Lower leg skin (tissue), 4 donors: Measurements from ENCODE around the gene RGS10. TPM values are rescaled to one million over a fixed set of nuclear protein-coding genes. Genes with fewer than 3 reads are reported as not detected.

Source experiments
- DNase-seq, 2 donors: peaks; one replicate each; pipeline ENCODE4 v3.0.0-alpha.2; 2019; ENCODE audit warnings: low spot score in 2 of 2
- H3K4me3 ChIP-seq: fragments of 200-600 bp; sonication (generic); 2 replicates; pipeline ENCODE4 v1.5.1; 2017; ENCODE audit warnings: mild to moderate bottlenecking, low read depth; ENCODE audit not compliant: poor library complexity, severe bottlenecking
- POLR2A ChIP-seq, 2 donors: fragments of 450-650 bp; IDR thresholded peaks; one replicate each; pipeline ENCODE4 v1.6.1; 2016 to 2017; ENCODE audit warnings: antibody characterized with exemption in 2 of 2, mild to moderate bottlenecking in 1 of 2, moderate library complexity in 1 of 2
- WGBS, 2 donors: methylation state at CpG; one replicate each; pipeline ENCODE4 v1.1.5; 2018; 5-methylcytosine and 5-hydroxymethylcytosine counted together
- intact Hi-C: fragments of 100-400 bp; cut with DNase I; formaldehyde crosslinking; loops from one replicate; pipeline ENCODE4 v1.15.0; 2023; ENCODE audit warnings: low total_unique reads
- total RNA-seq, 4 donors: library from RNA; depleted of rRNA; stranded (reverse); fragments of >200 nt; gene quantifications; one replicate each; pipeline ENCODE4 v1.1.0, GENCODE V29; 2016
- TF ChIP-seq, protein P1 (sequence below), 3 donors: fragments of 450-650 bp; IDR thresholded peaks; one replicate each; pipeline ENCODE4 v1.5.1; 2016; ENCODE audit warnings: antibody characterized with exemption in 3 of 3, mild to moderate bottlenecking in 3 of 3, moderate library complexity in 2 of 3

The RGS10 gene
- total RNA-seq, 4 donors from 2014 or later = 14.8 to 40.1 (median 21.3) TPM

DNA sequence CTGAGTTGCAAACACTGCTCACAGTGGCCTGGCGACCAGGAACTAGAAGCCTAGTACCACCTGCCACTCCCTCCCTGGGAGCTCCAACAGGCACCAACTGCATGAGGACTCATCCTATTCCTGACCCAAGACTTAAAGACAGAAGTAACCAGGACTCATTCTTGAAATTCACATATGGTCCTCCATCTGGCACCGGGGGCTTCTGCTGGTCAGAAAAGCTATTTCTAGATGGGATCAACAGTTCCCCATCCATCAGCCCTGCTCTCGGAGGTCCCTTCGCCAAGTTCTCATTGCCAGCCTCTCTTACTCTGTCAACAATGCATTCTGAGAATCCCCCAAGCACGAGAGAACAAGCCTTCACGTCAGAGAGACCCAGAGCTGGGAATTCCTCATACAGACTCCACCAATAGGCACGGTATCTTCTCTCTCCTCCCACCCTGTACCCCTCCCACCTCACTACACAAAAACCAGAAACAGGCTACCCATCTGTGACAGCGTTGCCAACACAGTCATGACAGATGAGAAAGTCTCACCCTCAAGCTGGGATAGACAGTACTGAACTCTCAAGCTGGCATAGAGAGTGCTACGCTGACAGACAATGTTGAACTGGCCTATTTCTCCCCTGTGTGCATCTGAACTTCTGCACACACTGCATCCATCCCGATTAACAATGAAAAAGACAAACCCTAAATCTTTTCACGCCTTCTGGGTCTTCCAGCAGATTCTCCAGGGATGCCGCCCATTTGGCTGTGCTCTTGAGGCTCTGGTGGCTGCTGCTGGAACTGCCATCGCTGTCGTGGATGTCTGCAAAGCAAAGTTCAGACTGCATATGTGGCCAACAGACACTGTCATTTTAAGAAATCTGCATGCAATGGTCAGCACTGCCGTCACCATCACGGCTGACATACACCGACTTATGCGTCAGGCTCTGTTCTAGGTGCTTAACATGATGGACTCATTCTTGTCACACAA, 15.6 kb downstream of the RGS10 start:
- intact Hi-C loops = no loop called here
- WGBS, 2 donors = 68 to 78% methylated on average over 18 of the region's 18 CpGs
- DNase-seq = no peak
- H3K4me3 ChIP-seq = no peak overlapping the region
- TF ChIP-seq POLR2A (IDR thresholded peaks at IDR 0.05) = no peak
- TF ChIP-seq, protein P1, sequence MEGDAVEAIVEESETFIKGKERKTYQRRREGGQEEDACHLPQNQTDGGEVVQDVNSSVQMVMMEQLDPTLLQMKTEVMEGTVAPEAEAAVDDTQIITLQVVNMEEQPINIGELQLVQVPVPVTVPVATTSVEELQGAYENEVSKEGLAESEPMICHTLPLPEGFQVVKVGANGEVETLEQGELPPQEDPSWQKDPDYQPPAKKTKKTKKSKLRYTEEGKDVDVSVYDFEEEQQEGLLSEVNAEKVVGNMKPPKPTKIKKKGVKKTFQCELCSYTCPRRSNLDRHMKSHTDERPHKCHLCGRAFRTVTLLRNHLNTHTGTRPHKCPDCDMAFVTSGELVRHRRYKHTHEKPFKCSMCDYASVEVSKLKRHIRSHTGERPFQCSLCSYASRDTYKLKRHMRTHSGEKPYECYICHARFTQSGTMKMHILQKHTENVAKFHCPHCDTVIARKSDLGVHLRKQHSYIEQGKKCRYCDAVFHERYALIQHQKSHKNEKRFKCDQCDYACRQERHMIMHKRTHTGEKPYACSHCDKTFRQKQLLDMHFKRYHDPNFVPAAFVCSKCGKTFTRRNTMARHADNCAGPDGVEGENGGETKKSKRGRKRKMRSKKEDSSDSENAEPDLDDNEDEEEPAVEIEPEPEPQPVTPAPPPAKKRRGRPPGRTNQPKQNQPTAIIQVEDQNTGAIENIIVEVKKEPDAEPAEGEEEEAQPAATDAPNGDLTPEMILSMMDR (IDR thresholded peaks at IDR 0.05) = no peak

DNA sequence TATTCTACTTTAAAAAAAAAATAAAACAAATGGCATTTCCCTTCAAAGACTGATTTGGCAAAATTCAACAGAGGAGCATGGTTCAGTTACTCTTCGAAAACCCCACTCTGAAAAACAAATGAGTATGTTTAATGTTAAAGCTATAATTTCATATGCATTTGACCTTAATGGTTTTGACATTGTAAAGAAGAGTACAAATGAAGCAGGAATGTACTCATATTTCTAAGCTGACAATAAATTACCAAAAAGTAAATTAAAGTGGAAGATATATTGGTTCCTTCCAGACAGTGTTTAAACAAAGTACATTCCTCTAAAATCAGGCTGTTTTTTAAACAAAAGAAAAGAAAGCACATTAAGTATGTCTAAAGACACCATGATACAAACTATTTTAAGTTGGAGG, 16.4 kb downstream of the RGS10 start:
- 95 to 98% methylated on average over 1 of the region's 1 CpG for WGBS, 2 donors
- H3K4me3 ChIP-seq = no peak overlapping the region
- DNase-seq = no peak
- TF ChIP-seq, protein P1 (IDR thresholded peaks at IDR 0.05) = no peak
- TF ChIP-seq POLR2A (IDR thresholded peaks at IDR 0.05) = no peak
- intact Hi-C loops = no loop called here

DNA sequence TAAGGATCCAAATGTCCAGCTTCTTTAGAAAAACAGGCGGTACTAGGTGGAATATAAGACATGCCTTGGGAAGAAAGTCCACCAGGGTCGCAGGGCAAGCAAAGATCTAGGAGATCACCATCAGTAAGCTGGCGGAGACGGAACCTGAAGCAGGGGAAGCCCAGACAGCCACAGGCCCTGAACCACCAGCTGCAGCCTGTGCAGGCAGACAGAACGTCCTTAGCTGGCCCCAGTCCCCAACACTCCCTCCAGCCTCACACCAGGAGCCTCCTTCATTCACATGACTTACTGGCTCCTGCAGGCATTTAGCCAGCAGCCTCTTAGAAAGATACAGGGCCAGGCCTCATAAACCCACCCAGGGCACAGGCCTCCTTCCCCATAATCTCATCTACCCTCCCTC, 17.4 kb downstream of the RGS10 start:
- no peak for DNase-seq
- 83 to 93% methylated on average over 5 of the region's 5 CpGs for WGBS, 2 donors

DNA sequence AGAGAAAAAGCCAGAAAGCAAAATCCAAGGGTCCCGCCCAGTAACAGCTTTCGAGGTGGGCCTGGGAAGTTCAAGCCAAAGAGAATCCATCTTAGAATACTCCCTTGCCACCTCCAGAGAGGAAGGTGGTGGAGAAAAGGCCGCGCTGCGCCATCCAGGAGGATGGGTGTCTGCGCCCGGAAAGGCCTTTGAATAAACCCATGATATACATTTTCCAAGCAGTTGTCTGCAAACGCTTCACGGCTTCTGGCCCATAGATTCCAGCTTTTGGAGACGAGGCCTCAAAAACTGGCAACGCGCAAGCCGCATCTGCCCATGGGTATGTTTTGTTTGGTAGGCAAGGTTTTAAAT, 17.8 kb downstream of the RGS10 start:
- TF ChIP-seq, protein P1 (IDR thresholded peaks at IDR 0.05) = no peak
- TF ChIP-seq POLR2A (IDR thresholded peaks at IDR 0.05) = no peak
- H3K4me3 ChIP-seq = no peak overlapping the region
- WGBS, 2 donors = 89 to 95% methylated on average over 13 of the region's 13 CpGs
- intact Hi-C loops = no loop called here
- no peak for DNase-seq

More for the DNA sequence above, 17.4 kb downstream of the RGS10 start:
- TF ChIP-seq, protein P1 (IDR thresholded peaks at IDR 0.05) = no peak
- TF ChIP-seq POLR2A (IDR thresholded peaks at IDR 0.05) = no peak
- intact Hi-C loops = no loop called here
- H3K4me3 ChIP-seq = no peak overlapping the region

DNA sequence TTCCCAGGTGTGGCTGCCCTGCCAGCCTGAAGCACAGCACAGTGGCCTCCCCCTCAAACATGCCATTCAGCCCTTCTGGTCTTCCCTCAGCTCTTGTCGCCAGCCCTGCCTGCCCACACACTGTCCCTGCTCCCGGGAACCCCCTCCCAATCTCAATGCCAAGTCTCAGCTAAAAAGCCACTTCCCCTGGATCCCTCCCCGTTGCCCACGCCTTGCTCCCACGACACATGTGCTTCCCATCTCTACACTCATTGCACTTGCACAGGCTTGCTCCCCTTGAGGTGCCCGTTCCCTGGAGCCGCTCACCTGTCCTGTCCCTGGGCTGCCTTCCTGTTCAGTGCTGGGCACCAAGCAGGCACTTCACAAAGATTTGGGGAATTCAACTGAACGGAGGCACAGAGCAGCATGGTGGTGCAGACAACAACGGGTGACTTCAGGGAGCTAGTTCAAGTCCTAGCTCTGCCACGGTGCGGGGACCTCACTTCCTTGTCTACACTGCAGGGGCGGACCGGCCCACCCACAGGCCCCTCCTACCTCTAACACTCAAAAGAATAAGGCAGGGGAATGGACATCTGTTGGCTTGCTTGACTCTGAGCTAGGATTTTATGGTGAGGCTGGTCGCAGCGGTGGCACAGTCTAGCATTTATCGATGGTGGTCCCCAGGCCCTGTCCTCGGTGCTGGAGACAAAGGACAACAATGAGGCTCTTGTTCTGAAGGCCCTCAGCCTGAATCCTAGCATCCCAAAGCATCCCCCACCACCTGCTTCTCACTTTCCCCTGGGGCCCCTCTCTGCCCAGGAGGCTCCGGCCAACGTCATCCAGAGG, 18.4 kb downstream of the RGS10 start:
- DNase-seq = no peak
- TF ChIP-seq, protein P1 (IDR thresholded peaks at IDR 0.05) = no peak
- TF ChIP-seq POLR2A (IDR thresholded peaks at IDR 0.05) = no peak
- 86 to 88% methylated on average over 19 of the region's 19 CpGs for WGBS, 2 donors
- no peak overlapping the region for H3K4me3 ChIP-seq
- intact Hi-C loops = no loop called here
